RWPE1 (cell line): ENCODE measurements around the gene ZFAND3.

Experiments used
- CTCF ChIA-PET: fragments of 350-600 bp; sonication (Branson Sonifier 250); formaldehyde crosslinking; extraction: SDS; loops from one replicate; lab custom pipeline; 2021; lab: Yijun Ruan, JAX
- POLR2A ChIA-PET: fragments of 400-600 bp; formaldehyde crosslinking; extraction: SDS; loops from one replicate; lab custom pipeline; 2020; ENCODE audit warnings: antibody characterized with exemption; ENCODE audit not compliant: low non-redundant PET; lab: Yijun Ruan, JAX
- DNase-seq: peaks from one replicate; pipeline ENCODE4 v3.0.0; 2012; ENCODE audit warnings: low spot score
- H3K27ac ChIP-seq: fragments of 450-650 bp; 2 replicates; pipeline ENCODE4 v1.5.1; 2017
- CTCF ChIP-seq: fragments of 450-650 bp; conservative IDR thresholded peaks from 2 replicates; pipeline ENCODE4 v1.5.1; 2017; ENCODE audit warnings: low read depth, mild to moderate bottlenecking

The ZFAND3 gene

GRCh38 chr6:37821446-37821845, 1.9 kb downstream of the ZFAND3 start:
- H3K27ac ChIP-seq, result no peak overlapping the region
- TF ChIP-seq CTCF, result no peak
- no peak for DNase-seq
- ChIA-PET POLR2A (no interaction called here), CTCF (interaction anchor here (0.6 kb wide), 1 partner anchor 38 kb away, joined by 3 read pairs; no protein-coding TSS in a partner anchor)

GRCh38 chr6:37822851-37823682, 3.5 kb downstream of the ZFAND3 start:
- DNase-seq, result peak; percentile 53
- TF ChIP-seq CTCF, result no peak
- ChIA-PET CTCF (no interaction called here), POLR2A (no interaction called here)
- no peak overlapping the region for H3K27ac ChIP-seq

GRCh38 chr6:37824170-37824569, 4.6 kb downstream of the ZFAND3 start:
- no peak overlapping the region for H3K27ac ChIP-seq
- CTCF ChIA-PET, result no interaction called here
- POLR2A ChIA-PET, result no interaction called here
- no peak for DNase-seq
- no peak for TF ChIP-seq CTCF

- H3K27ac ChIP-seq, result no peak overlapping the region
- ChIA-PET CTCF (no interaction called here), POLR2A (no interaction called here)
- no peak for DNase-seq
- TF ChIP-seq CTCF, result no peak
These were observed 6.7 kb downstream of the ZFAND3 start for GRCh38 chr6:37826188-37826587.

- DNase-seq, result no peak
- H3K27ac ChIP-seq, result no peak overlapping the region
- no peak for TF ChIP-seq CTCF
- POLR2A ChIA-PET, result no interaction called here
- CTCF ChIA-PET, result interaction anchor here (0.5 to 0.6 kb wide), 2 partner anchors 11 to 33 kb away, joined by 3 read pairs; no protein-coding TSS in a partner anchor
These were observed 7.5 kb downstream of the ZFAND3 start for GRCh38 chr6:37826993-37827392.

- TF ChIP-seq CTCF, result no peak
- ChIA-PET CTCF (interaction anchor here (0.5 kb wide), 2 partner anchors 12 to 123 kb away, joined by 3 to 5 read pairs; no protein-coding TSS in a partner anchor), POLR2A (no interaction called here)
- DNase-seq, result no peak
- H3K27ac ChIP-seq, result no peak overlapping the region
These were observed 8.2 kb downstream of the ZFAND3 start for GRCh38 chr6:37827603-37828265.
